ENCODE measurements around the gene CCM2. TPM values are rescaled to one million over a fixed set of nuclear protein-coding genes. Genes with fewer than 3 reads are reported as not detected.

CCM2 gene
- total RNA-seq, 2 experiments from 2014 or later = 58.9 to 89.1 TPM

GRCh38 chr7:45114926-45115325, 114.9 kb downstream of the CCM2 start:
- Histone ChIP-seq H3K36me3 (ENCODE audit: insufficient read depth, low read length) (peaks cover 4% of the 10 kb centered on the region; the same call in 1 of the 2 replicates), H2AFZ (ENCODE audit: low read length) (no peak overlapping the region), H4K20me1 (ENCODE audit: insufficient read depth, low read length) (peaks cover 2% of the 10 kb centered on the region; the same call in 1 of the 2 replicates), H3K79me2 (ENCODE audit: insufficient read depth, low read depth, low read length) (peaks cover 24% of the 10 kb centered on the region), H3K9me3 (ENCODE audit: low read length) (no peaks in the 10 kb centered on the region), H3K4me2 (ENCODE audit: low read length) (no peak overlapping the region), H3K4me3 (ENCODE audit: low read depth, low read length, poor library complexity, severe bottlenecking) (no peak overlapping the region), H3K4me1 (ENCODE audit: insufficient read depth, low read length, poor library complexity, severe bottlenecking) (peaks cover 33% of the 10 kb centered on the region), H3K9me2 (ENCODE audit: insufficient read depth, low read length) (no peaks in the 10 kb centered on the region), H3K27ac (ENCODE audit: low read depth, low read length, poor library complexity, severe bottlenecking) (no peak overlapping the region)
- intact Hi-C loops (cut with micrococcal nuclease; ENCODE audit: unreplicated experiment) = loop anchor here (10.0 kb wide), 1 partner anchor 270 kb away; the partner anchor contains the start of gene H2AZ2
- ChIA-PET POLR2A (interaction anchor here (0.7 to 1.8 kb wide), 4 partner anchors 9 to 1276 kb away, joined by 3 to 7 read pairs (median 4); no protein-coding TSS in a partner anchor), CTCF (ENCODE audit: unreplicated experiment) (interaction anchor here (0.5 to 1.1 kb wide), 2 partner anchors 13 to 78 kb away, joined by 3 to 4 read pairs; no protein-coding TSS in a partner anchor)
- no TSS peak for BruUV-seq (replicated peaks)
- no peak for DNase-seq (ENCODE audit: low spot score)
- TF ChIP-seq CTCF (conservative IDR thresholded peaks at IDR 0.05; ENCODE audit: low read length) (no peak), EZH2phosphoT487 (IDR thresholded peaks at IDR 0.05; ENCODE audit: borderline replicate concordance, low read depth, low read length) (no peak)

GRCh38 chr7:45116048-45116447, 116.0 kb downstream of the CCM2 start:
- peaks cover 13% of the 10 kb centered on the region for H3K79me2 ChIP-seq (ENCODE audit: insufficient read depth, low read depth, low read length)
- TF ChIP-seq CTCF (conservative IDR thresholded peaks at IDR 0.05; ENCODE audit: low read length) (no peak), EZH2phosphoT487 (IDR thresholded peaks at IDR 0.05; ENCODE audit: borderline replicate concordance, low read depth, low read length) (no peak)
- H3K4me1 ChIP-seq (ENCODE audit: insufficient read depth, low read length, poor library complexity, severe bottlenecking) = peaks cover 28% of the 10 kb centered on the region
- ChIA-PET CTCF (ENCODE audit: unreplicated experiment) (interaction anchor here (0.7 to 0.8 kb wide), 2 partner anchors 88 to 142 kb away, joined by 3 read pairs; no protein-coding TSS in a partner anchor), POLR2A (interaction anchor here (0.7 to 1.1 kb wide), 3 partner anchors 89 to 116 kb away, joined by 3 to 4 read pairs (median 4); no protein-coding TSS in a partner anchor)
- intact Hi-C loops (cut with micrococcal nuclease; ENCODE audit: unreplicated experiment) = loop anchor here (10.0 kb wide), 1 partner anchor 271 kb away; the partner anchor contains the start of gene H2AZ2
- H4K20me1 ChIP-seq (ENCODE audit: insufficient read depth, low read length) = no peaks in the 10 kb centered on the region
- H3K36me3 ChIP-seq (ENCODE audit: insufficient read depth, low read length) = no peaks in the 10 kb centered on the region
- H3K4me2 ChIP-seq (ENCODE audit: low read length) = no peak overlapping the region
- H3K27ac ChIP-seq (ENCODE audit: low read depth, low read length, poor library complexity, severe bottlenecking) = no peak overlapping the region
- no peak overlapping the region for H3K4me3 ChIP-seq (ENCODE audit: low read depth, low read length, poor library complexity, severe bottlenecking)
- no peak overlapping the region for H2AFZ ChIP-seq (ENCODE audit: low read length)
- no peak for DNase-seq (ENCODE audit: low spot score)
- H3K9me3 ChIP-seq (ENCODE audit: low read length) = no peaks in the 10 kb centered on the region
- no TSS peak for BruUV-seq (replicated peaks)
- H3K9me2 ChIP-seq (ENCODE audit: insufficient read depth, low read length) = no peaks in the 10 kb centered on the region

- CTCF ChIA-PET (ENCODE audit: unreplicated experiment) = interaction anchor here (0.6 kb wide), 1 partner anchor 255 kb away, joined by 4 read pairs; no protein-coding TSS in a partner anchor
- POLR2A ChIA-PET = interaction anchor here (0.7 kb wide), 1 partner anchor 23 kb away, joined by 11 read pairs; no protein-coding TSS in a partner anchor
These were observed 117.6 kb downstream of the CCM2 start for GRCh38 chr7:45117582-45117981.

More at GRCh38 chr7:45117582-45117981, 117.6 kb downstream of the CCM2 start:
- Histone ChIP-seq H4K20me1 (ENCODE audit: insufficient read depth, low read length) (no peaks in the 10 kb centered on the region), H3K36me3 (ENCODE audit: insufficient read depth, low read length) (no peaks in the 10 kb centered on the region), H3K4me2 (ENCODE audit: low read length) (no peak overlapping the region), H3K4me1 (ENCODE audit: insufficient read depth, low read length, poor library complexity, severe bottlenecking) (peaks cover 23% of the 10 kb centered on the region), H3K27ac (ENCODE audit: low read depth, low read length, poor library complexity, severe bottlenecking) (no peak overlapping the region), H3K9me3 (ENCODE audit: low read length) (no peaks in the 10 kb centered on the region), H3K4me3 (ENCODE audit: low read depth, low read length, poor library complexity, severe bottlenecking) (no peak overlapping the region), H2AFZ (ENCODE audit: low read length) (no peak overlapping the region), H3K79me2 (ENCODE audit: insufficient read depth, low read depth, low read length) (peaks cover 3% of the 10 kb centered on the region; the same call in 1 of the 2 replicates), H3K9me2 (ENCODE audit: insufficient read depth, low read length) (no peaks in the 10 kb centered on the region)
- no TSS peak for BruUV-seq (replicated peaks)
- intact Hi-C loops (cut with micrococcal nuclease; ENCODE audit: unreplicated experiment) = loop anchor here (10.0 kb wide), 1 partner anchor 273 kb away; the partner anchor contains the start of gene H2AZ2
- TF ChIP-seq CTCF (conservative IDR thresholded peaks at IDR 0.05; ENCODE audit: low read length) (no peak), EZH2phosphoT487 (IDR thresholded peaks at IDR 0.05; ENCODE audit: borderline replicate concordance, low read depth, low read length) (no peak)
- DNase-seq (ENCODE audit: low spot score) = no peak
